Astrocyte (in vitro differentiated cells and primary cell): ENCODE results near the gene ZNF518A. TPM values are rescaled to one million over a fixed set of nuclear protein-coding genes. Genes with fewer than 3 reads are reported as not detected.

ENCODE experiments used
- DNase-seq: peaks from one replicate; pipeline ENCODE4 v3.0.0-alpha.2; 2010; ENCODE audit warnings: low read depth
- FAIRE-seq: peaks from 2 replicates; lab custom pipeline; 2011; peaks lifted over from hg19 to GRCh38; lab: Jason Lieb, UNC
- H2AFZ ChIP-seq: 2 replicates; pipeline ENCODE4 v1.6.0; 2012; ENCODE audit warnings: low read depth, low read length, inconsistent platforms
- H3K27ac ChIP-seq: 2 replicates; pipeline ENCODE4 v1.5.1; 2011; ENCODE audit warnings: low read depth, low read length, inconsistent platforms
- H3K27me3 ChIP-seq: 2 replicates; pipeline ENCODE4 v1.6.0; 2011; ENCODE audit warnings: low read length, inconsistent platforms; ENCODE audit not compliant: insufficient read depth
- H3K36me3 ChIP-seq: 2 replicates; pipeline ENCODE4 v1.5.1; 2011; ENCODE audit warnings: low read length, inconsistent platforms; ENCODE audit not compliant: insufficient read depth
- H3K4me1 ChIP-seq: 2 replicates; pipeline ENCODE4 v1.5.1; 2011; ENCODE audit warnings: low read length, inconsistent platforms; ENCODE audit not compliant: insufficient read depth
- H3K4me2 ChIP-seq: 2 replicates; pipeline ENCODE4 v1.6.0; 2012; ENCODE audit warnings: low read length, inconsistent platforms
- H3K4me3 ChIP-seq: 2 replicates; pipeline ENCODE4 v1.5.1; 2011; ENCODE audit warnings: low read depth, mild to moderate bottlenecking, low read length, inconsistent platforms; ENCODE audit not compliant: insufficient read depth
- H3K79me2 ChIP-seq: 2 replicates; pipeline ENCODE4 v1.6.0; 2012; ENCODE audit warnings: mild to moderate bottlenecking, low read length, inconsistent platforms; ENCODE audit not compliant: insufficient read depth
- H3K9ac ChIP-seq: 2 replicates; pipeline ENCODE4 v1.6.0; 2012; ENCODE audit warnings: mild to moderate bottlenecking, low read length, inconsistent platforms
- H3K9me3 ChIP-seq: 2 replicates; pipeline ENCODE4 v1.5.1; 2012; ENCODE audit warnings: low read depth, mild to moderate bottlenecking, low read length, inconsistent platforms; ENCODE audit not compliant: insufficient read depth
- H4K20me1 ChIP-seq: 2 replicates; pipeline ENCODE4 v1.6.0; 2012; ENCODE audit warnings: low read length, inconsistent platforms; ENCODE audit not compliant: insufficient read depth
- H3K27ac Mint-ChIP-seq: one replicate; pipeline ENCODE4 v1.8.0; 2021; ENCODE audit warnings: mild to moderate bottlenecking, mixed read lengths; ENCODE audit not compliant: unreplicated experiment
- H3K27me3 Mint-ChIP-seq: one replicate; pipeline ENCODE4 v1.8.0; 2021; ENCODE audit warnings: low read depth, mixed read lengths; ENCODE audit not compliant: unreplicated experiment
- H3K36me3 Mint-ChIP-seq: one replicate; pipeline ENCODE4 v1.8.0; 2021; ENCODE audit warnings: low read depth, mixed read lengths; ENCODE audit not compliant: unreplicated experiment
- H3K4me1 Mint-ChIP-seq: one replicate; pipeline ENCODE4 v1.8.0; 2021; ENCODE audit warnings: low read depth, mixed read lengths; ENCODE audit not compliant: unreplicated experiment
- H3K4me3 Mint-ChIP-seq: one replicate; pipeline ENCODE4 v1.8.0; 2021; ENCODE audit warnings: mild to moderate bottlenecking, moderate library complexity, mixed read lengths; ENCODE audit not compliant: unreplicated experiment
- H3K9me3 Mint-ChIP-seq: one replicate; pipeline ENCODE4 v1.8.0; 2021; ENCODE audit warnings: mild to moderate bottlenecking, mixed read lengths; ENCODE audit not compliant: unreplicated experiment
- EZH2 ChIP-seq: IDR thresholded peaks from 2 replicates; pipeline ENCODE4 v1.6.1; 2012; ENCODE audit warnings: mild to moderate bottlenecking, low read length, inconsistent platforms; ENCODE audit not compliant: insufficient read depth
- total RNA-seq: library from RNA; stranded (reverse); gene quantifications from 2 replicates; pipeline ENCODE4 v1.2.1, GENCODE V29; 2021
- TF ChIP-seq, protein P1 (sequence below): IDR thresholded peaks from 2 replicates; pipeline ENCODE4 v1.5.1; 2011; ENCODE audit warnings: low read depth, mild to moderate bottlenecking, inconsistent platforms, low read length, moderate library complexity; ENCODE audit not compliant: insufficient read depth

The ZNF518A gene
- total RNA-seq, 1 donor from 2014 or later, result 24.1 TPM

GRCh38 chr10:96107623-96108038, 22.5 kb upstream of the ZNF518A start:
- Histone ChIP-seq H4K20me1 (no peaks in the 10 kb centered on the region), H3K4me2 (no peak overlapping the region), H3K9me3 (no peaks in the 10 kb centered on the region), H3K9ac (no peak overlapping the region), H3K27me3 (peaks cover 9% of the 10 kb centered on the region), H3K36me3 (no peaks in the 10 kb centered on the region), H3K27ac (no peak overlapping the region), H3K4me1 (no peaks in the 10 kb centered on the region), H3K79me2 (no peaks in the 10 kb centered on the region), H3K4me3 (no peak overlapping the region), H2AFZ (no peak overlapping the region)
- H3K4me1 Mint-ChIP-seq, result no peaks in the 10 kb centered on the region
- DNase-seq (no peak), FAIRE-seq (no peak)
- TF ChIP-seq, protein P1, sequence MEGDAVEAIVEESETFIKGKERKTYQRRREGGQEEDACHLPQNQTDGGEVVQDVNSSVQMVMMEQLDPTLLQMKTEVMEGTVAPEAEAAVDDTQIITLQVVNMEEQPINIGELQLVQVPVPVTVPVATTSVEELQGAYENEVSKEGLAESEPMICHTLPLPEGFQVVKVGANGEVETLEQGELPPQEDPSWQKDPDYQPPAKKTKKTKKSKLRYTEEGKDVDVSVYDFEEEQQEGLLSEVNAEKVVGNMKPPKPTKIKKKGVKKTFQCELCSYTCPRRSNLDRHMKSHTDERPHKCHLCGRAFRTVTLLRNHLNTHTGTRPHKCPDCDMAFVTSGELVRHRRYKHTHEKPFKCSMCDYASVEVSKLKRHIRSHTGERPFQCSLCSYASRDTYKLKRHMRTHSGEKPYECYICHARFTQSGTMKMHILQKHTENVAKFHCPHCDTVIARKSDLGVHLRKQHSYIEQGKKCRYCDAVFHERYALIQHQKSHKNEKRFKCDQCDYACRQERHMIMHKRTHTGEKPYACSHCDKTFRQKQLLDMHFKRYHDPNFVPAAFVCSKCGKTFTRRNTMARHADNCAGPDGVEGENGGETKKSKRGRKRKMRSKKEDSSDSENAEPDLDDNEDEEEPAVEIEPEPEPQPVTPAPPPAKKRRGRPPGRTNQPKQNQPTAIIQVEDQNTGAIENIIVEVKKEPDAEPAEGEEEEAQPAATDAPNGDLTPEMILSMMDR, result no peak
- no peak for TF ChIP-seq EZH2
- H3K9me3 Mint-ChIP-seq, result no peaks in the 10 kb centered on the region
- H3K27me3 Mint-ChIP-seq, result peaks cover 2% of the 10 kb centered on the region
- H3K36me3 Mint-ChIP-seq, result no peaks in the 10 kb centered on the region
- H3K4me3 Mint-ChIP-seq, result no peak overlapping the region
- H3K27ac Mint-ChIP-seq, result no peak overlapping the region

DNA sequence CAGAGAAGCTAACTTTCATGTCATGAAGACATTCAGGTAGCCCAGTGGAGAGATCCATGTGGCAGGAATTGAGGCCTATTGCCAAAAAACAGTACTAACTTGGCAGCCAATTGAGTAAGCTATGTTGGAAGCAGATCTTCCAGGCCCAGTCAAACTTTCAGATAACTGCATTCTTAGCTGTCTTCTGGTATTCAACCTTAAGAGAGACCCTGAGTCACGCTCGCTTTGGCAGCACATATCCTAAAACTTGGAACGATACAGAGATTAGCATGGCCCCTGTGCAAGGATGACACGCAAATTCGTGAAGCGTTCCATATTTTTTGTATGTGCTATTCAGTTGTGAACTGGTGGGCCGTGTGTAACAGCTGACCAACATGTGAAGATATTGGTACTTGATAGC, 17.6 kb upstream of the ZNF518A start:
- peaks cover 2% of the 10 kb centered on the region for H3K27me3 Mint-ChIP-seq

More for the DNA sequence above, 17.6 kb upstream of the ZNF518A start:
- Histone ChIP-seq H3K27ac (no peak overlapping the region), H3K4me3 (no peak overlapping the region), H3K79me2 (no peaks in the 10 kb centered on the region), H3K4me2 (no peak overlapping the region), H3K9me3 (no peaks in the 10 kb centered on the region), H2AFZ (no peak overlapping the region), H3K9ac (no peak overlapping the region), H3K4me1 (no peaks in the 10 kb centered on the region), H4K20me1 (no peaks in the 10 kb centered on the region), H3K36me3 (no peaks in the 10 kb centered on the region), H3K27me3 (peaks cover 11% of the 10 kb centered on the region)
- no peak for TF ChIP-seq EZH2
- TF ChIP-seq, protein P1, result no peak
- Mint-ChIP-seq H3K27ac (no peak overlapping the region), H3K4me3 (no peak overlapping the region), H3K36me3 (no peaks in the 10 kb centered on the region), H3K9me3 (no peaks in the 10 kb centered on the region), H3K4me1 (no peaks in the 10 kb centered on the region)
- FAIRE-seq (no peak), DNase-seq (no peak)
